Fibroblast of skin of abdomen (primary cell): ENCODE data around the gene ZNRF2. TPM values are rescaled to one million over a fixed set of nuclear protein-coding genes. Genes with fewer than 3 reads are reported as not detected.
A peak's percentile ranks its signal among the peaks of the same experiment; 100 is the strongest.

Experiments used
- DNase-seq: peaks from one replicate; pipeline ENCODE4 v3.0.0-alpha.2; 2013
- polyA plus RNA-seq, 2 experiments: library from polyadenylated mRNA; unstranded; fragments of 120-200 nt; gene quantifications; one replicate each; pipeline ENCODE4 v1.2.1, GENCODE V29; 2013; ENCODE audit not compliant: insufficient read length in 2 of 2

ZNRF2 gene
- polyA plus RNA-seq (2013, experiment 1 of 2; ENCODE audit: insufficient read length): 2.2 TPM
- 2.3 TPM for polyA plus RNA-seq (2013, experiment 2 of 2; ENCODE audit: insufficient read length)

DNA sequence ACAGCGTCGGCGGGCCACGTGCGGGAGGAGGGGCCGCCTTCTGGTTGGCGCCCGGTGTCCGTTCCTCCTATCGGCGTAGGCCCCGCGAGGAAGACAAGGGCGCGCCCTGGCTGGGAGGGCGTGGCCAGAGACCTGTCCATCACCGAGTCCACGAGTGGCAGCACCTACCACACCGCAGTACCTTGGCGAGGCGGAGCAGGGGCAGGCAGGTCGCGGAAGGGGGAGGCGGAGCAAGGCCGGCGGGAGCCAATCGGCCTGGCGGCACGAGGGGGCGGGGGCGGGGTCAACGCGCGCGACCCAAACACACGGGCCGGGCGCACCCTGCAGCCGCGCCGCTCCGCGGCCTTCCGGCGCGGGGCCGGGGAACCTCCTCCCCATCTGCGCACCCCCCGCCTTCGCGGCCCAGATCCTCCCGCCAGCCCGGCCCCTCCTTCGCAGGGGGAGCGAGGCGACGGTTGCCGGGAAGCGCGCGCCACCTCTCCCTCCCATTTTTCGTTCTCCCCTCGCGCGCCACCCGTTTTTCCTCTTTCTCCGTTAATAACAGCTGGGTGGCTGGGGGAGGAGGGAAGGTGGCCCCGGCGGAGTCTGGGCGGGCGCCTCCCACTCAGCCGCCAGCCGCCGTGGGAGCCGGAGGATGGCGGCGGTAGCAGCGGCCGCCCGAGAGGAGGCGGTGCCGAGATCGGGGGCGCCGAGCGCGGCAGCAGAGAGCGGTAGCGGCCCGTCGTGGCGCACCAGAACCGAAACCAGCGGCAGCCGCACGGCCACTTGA lies at the start of gene ZNRF2:
ZNRF2 (plus strand) TSS at position 300 of the 769 bp plus-strand sequence. CDS start 761 bp downstream, outside the sequence.
- DNase-seq: peak; percentile 97

GRCh38 chr7:30237271-30237695 lies 47.1 kb upstream of the ZNRF2 start:
- DNase-seq: no peak

DNA sequence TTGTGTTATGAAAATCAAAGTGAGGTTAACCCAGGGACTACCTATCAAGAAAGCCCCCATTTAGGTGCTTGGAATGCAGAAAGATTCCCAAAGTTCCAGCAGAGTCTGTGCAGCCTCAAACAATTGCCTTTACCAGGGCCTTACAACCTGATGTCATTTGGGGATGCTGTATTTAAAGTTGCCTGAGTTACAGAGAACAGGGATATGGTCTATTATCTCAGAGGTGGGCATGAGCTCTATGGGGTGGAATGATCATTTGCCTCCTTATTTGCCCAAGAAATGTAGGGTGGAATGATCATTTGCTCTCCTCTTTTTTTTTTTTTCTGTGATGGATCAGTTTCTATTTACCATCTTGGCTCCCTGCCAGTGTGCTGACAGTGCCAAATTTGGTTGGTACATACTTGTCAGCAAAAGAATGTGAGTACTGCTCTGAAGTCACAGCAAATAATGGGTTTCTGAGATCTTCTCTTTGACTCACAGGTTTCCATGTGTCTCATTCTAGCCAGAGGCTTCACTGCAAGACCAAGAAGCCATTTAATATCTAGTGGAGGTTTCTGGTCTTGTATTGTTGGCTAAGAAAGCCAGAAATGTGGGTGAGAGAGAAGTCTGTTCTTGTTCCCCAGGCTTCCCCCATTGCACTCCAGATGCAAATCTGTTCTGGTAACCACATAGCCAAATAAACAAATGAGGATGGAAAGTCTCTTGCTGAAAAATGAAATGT lies 45.5 kb upstream of the ZNRF2 start:
- DNase-seq: peak; percentile 32

DNA sequence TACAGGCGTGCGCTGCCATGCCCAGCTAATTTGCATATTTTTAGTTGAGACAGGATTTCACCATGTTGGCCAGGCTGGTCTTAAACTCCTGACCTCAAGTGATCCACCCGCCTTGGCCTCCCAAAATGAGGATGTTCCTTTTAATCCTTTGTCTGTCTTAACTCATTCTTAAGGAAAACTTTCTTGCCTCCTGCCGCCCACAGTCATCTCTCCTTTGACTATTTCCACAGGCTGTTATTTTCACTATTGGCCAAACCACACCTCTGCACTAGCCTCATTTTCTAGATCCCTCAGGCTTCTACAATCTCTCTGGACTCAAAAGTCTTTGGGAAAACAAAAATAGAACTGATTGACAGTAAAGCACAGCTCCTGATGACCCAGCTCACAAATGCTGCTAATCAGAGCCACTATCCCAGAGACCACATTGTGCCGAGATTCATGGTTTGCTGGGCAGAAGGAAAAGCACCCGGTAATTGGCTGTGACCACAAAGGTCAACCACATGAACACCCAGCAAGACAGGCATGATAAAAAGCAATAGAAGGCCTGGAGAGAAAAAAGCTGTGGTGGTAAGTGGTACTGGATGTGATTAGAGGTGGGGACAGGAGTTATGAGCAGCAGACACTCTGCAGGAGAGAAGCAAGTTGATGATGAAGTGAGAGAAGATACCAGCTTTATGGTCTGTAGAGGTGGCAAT lies 44.1 kb upstream of the ZNRF2 start:
- peak; percentile 18 for DNase-seq

DNA sequence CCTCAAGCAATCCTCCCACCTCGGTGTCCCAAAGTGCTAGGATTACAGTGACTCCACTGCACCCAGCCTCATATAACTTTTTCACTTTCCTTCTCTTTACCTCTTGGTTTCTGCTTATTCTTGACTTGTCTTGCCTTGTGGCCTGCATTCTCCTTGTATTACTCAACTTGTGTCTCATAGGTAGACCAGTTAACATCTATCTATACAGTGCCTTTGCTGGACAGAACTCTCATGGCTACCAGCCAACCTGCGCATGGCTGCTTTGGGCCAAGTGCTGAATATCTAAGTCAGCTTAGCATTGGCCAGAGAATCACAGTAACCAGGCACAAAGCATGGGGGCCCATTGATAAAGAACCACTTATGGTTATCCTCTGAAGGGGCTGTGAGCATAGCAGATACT lies 42.6 kb upstream of the ZNRF2 start:
- peak; percentile 8 for DNase-seq

DNA sequence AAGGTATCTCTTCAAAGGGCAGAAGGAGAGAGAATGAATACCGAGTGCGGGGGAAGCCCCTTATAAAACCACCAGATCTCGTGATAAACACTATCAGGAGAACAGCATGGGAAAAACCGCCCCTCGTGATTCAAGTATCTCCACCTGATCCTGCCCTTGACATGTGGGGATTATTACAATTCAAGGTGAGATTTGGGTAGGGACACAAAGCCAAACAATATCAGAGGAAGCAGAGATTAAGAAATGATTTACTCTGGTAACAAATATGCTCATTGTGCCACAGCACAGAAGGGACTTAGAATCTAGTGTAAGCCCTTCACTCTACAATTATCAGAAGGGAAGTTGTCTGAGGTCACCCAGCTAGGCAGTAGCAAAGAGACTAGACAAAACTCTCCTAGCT lies 40.1 kb upstream of the ZNRF2 start:
- no peak for DNase-seq

GRCh38 chr7:30245913-30246312 lies 38.5 kb upstream of the ZNRF2 start:
- DNase-seq: no peak

GRCh38 chr7:30246392-30246791 lies 38.0 kb upstream of the ZNRF2 start:
- DNase-seq: no peak

DNA sequence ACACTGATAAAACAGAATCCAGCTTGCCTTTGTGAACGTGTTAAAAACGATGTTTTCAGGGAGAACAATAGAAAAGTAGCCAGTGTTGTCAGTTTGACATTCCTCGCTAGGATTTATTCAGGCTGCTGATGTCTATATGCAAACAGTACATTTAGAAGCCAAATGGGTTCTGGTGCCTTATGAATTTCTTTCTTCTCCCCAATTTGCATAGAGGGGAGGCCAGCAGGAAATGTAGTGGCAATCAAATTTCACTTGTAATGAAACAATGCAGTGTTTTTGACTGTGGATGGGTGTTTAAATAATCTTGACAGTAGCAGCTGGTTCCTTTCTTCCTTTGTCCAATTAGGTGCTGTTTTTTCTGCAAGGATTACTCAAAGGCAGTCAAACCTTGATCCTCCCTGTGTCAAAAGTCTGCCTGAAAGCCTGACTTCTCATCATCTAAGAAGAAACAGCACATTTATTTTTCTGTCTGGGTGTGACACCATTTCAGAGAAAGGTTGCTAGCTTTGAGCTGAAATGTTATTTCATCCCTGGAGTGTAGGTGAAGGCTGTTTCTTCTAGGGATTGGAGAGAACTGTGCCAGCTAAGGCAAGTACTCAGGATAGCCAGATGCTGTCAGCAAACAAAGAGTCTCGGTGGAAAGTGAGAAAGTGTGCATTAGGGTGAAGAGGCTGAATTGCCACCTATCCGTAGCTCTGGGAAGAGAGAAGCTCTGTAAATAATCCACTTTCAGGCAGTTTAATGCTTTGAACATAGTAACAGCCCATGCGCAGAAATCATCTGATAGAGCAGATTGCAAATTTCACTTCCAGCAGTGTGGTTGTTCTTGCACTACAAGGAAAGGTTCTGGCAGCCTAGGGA lies 36.6 kb upstream of the ZNRF2 start:
- no peak for DNase-seq

DNA sequence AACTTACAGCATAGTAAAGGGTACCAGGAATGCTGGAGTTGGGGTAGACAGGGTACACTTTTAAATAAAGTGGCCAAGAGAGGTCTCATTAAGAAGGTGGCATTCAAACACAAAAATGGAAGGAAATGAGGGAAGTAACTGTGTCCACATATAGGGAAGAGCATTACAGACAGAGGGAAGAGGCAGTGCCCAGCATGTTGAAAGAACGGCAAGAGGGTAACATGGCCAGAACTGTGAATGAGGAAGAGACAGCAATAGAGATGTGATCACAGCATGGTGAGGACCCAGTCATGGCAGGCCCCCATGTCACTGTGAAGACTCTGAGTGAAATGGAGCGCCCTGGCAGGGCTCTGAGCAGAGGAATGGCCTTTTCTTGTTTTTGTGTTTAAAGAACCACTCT lies 35.1 kb upstream of the ZNRF2 start:
- no peak for DNase-seq

DNA sequence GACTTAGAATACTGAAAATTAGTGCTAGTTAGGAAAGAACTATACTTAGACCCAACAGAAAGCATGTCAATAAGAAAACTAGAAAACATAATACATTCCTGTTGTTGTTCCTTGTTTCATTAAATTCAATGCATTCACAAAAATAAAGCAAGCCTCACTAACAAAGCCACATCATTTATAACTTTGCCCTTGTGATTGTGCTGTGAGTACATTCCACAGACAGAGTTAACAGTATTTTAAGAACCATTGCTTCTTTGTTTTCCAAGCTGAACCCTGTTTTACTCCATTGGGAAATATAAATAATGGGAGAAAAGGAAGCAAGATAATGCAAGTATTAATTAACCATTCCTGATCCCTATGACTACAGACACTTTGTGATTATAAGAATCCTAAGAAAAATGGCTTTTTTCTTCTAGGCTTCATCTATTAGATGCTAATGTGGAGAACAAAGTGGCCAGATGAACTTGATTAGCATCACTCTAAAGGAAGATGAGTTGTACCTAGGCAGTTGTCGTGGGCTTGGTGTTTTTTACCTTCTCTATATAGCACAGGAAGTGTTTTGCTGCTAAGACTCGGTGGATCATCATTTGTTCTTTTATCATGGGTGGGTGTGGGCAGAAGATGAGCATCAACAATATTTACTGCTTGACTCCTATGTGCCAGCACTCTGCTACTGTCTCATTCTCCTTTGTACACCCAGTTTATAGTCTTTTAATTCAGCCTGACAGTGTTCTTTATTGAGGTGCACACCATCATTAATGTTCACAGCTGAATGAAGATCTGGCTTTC lies 34.2 kb upstream of the ZNRF2 start:
- no peak for DNase-seq

GRCh38 chr7:30251708-30252329 lies 32.6 kb upstream of the ZNRF2 start:
- peak; percentile 6 for DNase-seq

DNA sequence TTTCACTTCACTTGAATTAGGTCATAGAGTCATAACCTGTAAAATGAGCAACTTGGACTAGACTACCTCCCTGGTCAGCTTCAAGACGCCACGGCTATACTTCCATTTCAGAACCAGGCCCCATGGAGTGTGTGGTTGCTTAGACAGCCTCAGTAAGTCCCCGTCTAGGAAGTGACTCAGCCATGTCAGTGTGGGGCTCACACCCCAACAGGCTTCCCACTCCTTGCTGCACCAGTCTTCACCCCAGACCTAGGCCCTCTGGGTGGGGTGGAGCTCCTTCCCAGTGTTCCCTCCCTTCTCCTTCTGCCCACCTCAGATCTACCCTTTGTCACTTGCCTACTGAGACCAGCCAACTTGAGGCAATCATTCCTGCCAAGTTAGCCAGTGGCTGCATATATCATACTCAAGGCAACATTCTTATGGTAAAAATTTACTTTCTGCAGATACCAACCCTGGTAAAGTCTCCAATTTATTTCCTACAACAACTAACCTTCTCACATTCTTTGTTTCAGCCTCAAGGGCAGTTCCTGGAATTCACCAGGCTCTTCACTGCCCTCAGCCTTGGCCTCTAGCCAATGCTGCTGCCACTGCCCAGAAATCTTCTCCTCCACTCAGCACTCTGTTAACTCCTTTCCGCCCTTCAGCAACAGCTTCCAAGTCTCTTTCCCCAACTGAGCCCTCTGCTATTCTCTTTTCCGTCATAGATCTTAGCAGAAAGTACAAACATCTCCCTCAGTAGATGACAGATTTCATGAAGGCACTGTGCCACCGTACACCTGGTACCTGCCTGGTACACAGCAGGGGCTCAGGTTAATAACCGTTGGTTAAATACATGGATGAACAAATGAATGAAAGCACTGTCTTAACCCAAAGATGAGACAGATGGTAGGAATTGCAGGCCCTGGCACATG lies 31.3 kb upstream of the ZNRF2 start:
- DNase-seq: no peak

DNA sequence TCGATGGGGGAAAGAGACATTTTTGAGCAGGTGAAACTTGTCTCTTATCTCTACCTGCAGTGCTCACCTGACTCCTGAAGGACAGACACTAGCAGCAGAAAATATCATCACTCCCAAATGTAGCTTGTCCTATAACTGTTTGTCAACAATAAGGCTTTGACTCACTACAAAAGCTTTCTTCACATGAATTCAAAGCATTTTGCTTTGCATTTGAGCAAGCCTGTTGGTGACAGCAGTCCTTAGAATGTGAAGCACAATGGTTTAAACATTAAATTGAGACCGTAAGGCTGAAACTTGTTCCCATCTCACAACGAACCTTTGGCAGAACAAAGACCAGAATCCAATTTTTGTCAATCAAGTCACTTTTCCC lies 30.6 kb upstream of the ZNRF2 start:
- no peak for DNase-seq

DNA sequence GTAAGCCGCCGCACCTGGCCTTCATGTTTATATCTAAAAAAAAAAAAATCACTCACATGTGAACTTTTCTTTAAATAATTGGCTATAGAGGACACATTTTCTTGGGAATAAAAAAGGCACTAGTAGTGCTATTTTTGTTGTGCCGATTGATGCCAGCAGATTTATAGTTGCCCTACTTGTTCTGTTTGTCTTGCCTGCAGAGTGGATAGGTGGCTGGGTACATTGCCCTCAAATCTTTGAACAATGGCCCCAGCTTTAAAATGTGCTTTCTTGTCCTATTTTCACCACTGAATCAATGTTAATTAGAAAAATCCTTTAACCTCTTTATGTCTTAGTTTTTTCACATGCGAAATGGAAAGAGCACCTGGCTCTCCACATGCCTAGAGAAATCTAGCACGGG lies 30.1 kb upstream of the ZNRF2 start:
- DNase-seq: no peak

GRCh38 chr7:30254717-30255063 lies 29.7 kb upstream of the ZNRF2 start:
- no peak for DNase-seq

- DNase-seq: no peak
Observed at GRCh38 chr7:30255064-30255769, 29.2 kb upstream of the ZNRF2 start.

- DNase-seq: no peak
Observed at GRCh38 chr7:30256349-30256858, 28.0 kb upstream of the ZNRF2 start.

- no peak for DNase-seq
Observed at GRCh38 chr7:30260246-30260768, 24.1 kb upstream of the ZNRF2 start.
